Measurements from ENCODE around the gene ZNF618.
"Not testable (repeated sequence)": the region's sequence is repeated elsewhere in the genome, so short reads cannot be mapped to it uniquely, and the experiment has no call there.

Gene ZNF618

GRCh38 chr9:113988385-113989016, 112.4 kb downstream of the ZNF618 start:
- no peak for DNase-seq

DNA sequence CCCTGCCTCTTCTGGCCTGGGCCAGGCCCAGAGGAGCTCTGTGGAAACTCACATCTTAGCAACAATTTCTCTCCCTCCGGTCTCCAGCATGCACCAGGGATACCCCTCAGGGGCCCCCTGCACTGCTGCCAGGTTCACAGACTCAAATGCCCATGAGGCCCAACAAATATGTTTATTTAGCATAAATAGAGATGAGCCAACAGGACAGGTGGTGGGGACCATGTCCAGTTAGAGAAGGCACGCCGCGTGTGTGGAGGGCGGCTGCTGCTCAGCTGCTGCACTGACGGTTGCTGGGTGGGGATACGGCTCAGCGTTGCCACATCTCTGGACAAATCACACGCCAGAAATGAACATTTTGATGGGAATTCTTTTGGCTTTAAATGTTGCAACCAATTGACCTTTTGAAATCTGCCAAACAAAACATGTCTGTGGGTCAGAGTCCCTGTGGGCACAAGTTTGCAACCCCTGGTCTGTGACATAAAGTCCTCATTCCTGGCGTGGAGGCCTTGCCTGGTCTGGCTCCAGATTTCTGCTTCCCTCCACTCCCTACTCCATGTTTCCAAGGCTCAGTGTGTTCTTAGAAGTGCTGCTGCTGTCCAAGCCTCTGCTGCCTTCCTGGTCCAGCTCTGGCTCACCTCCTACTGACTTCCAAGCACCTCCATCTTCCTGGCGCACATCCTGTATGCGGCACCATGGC, 113.1 kb downstream of the ZNF618 start:
- peak in 1 of 58 donors; percentile 43 for DNase-seq

GRCh38 chr9:113989714-113990569, 113.8 kb downstream of the ZNF618 start:
- no peak for DNase-seq

DNA sequence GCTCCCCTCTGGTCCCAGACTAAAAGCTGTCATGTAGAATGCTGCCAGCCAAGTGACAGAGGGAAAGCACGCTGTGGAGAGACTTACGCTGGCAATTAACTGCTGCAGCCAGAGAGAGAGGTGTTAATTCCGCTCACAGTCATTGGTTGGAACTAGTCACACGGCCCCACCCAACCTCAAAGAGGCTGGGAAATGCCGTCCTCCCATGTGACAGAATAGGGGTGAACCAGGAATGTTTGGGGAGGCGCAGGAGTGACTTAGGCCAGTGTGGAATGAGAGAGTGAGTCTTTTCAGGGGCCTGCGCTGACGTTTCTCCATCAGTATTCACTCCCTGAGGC, 114.4 kb downstream of the ZNF618 start:
- no peak for DNase-seq

DNA sequence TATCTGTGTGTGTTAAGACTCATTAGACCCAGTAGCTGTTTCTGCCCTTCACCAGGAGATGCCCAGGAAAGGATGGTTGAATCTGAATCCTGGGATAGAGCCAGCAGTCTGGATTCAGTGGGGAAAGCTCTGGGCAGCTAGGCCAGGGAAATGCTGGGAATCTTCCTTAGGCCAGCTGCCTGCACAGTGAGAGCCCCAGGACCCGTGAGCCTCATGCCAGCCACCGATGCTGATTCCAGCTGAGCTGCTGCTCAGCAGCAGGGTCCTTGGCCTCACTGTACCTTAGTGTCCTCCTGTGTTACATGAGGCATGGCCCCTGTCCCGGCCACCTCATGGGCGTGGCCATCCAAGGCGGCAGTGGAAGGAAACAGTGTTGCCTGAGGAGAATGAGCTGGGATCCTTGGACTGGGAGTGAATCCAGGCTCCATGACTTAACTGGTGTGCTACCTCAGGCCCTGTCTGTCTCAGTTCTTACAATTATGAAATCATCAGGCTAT, 114.9 kb downstream of the ZNF618 start:
- DNase-seq, result no peak

DNA sequence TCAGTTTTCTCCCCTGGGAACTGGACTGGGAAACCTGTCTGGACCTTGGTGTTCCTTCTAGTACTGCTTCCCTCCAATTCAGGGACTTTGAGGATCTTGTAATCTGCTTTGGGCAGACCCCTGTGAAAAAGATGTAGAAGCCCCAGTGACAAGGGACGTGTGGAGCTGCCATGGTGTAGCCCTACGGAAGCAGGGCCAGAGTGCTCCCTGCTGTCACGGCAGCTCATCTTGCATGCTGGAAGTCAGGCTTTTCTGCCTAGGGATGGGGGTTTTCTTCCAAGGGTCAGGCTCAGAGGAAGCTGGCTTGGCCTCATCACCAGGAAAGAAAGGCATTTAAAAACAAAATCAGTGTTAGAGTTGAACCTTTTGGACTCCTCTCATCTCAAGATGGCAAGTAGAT, 115.6 kb downstream of the ZNF618 start:
- no peak for DNase-seq

DNA sequence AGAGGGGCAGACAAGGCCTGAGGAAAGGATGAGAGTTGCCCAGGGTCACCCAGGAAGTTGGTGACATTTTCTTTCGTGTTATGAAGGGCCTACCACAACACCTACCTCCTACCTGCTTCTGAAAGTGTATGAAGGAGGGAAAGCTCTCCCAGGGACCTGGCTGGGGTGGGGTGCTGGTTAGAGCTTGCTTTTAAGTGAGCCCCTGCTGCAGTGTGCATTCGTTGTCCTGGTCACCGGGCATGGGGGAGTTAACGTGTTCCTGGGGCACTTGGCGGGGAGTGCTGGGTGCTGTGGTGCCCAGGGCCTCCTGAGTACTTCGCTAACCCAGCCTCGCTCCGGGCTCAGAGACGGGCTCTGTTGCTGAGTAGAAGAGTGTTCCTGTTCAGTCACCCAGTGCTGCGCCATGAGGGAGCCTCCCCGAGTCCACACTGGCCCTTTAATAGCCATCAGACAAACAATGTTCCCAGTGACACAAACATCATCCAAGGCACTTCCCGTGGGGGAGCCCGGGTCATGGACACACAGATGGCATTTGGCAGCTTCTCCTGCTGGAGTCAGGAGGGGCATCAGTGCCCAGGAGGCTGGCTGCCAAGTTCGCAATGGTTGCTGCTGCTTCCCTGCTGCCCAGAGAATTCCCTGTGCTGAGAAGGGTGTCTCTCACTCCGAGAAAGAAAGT, 116.3 kb downstream of the ZNF618 start:
- DNase-seq, result peak in 56 of 58 donors; percentile 17 to 96 (median 82)

DNA sequence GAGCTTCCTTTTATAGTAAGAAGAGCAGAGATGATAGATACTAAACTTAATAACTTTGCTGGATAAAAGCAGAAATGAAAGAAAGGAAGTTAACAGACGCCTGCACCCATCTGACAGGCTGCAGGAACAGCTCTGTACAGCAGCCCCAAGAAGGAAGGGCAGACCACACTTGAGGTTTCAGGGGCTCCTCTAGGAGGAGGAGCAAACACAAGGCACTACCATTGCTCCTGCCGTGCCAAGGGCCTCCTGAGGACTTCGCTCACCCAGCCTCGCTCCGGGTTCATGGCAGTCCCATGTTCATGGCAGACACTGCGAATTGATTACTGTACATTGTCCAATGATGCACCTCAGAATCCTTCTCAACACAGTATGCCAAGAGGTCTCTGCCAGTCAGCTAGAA, 116.9 kb downstream of the ZNF618 start:
- peak in 5 of 58 donors; percentile 46 to 69 (median 54) for DNase-seq

DNA sequence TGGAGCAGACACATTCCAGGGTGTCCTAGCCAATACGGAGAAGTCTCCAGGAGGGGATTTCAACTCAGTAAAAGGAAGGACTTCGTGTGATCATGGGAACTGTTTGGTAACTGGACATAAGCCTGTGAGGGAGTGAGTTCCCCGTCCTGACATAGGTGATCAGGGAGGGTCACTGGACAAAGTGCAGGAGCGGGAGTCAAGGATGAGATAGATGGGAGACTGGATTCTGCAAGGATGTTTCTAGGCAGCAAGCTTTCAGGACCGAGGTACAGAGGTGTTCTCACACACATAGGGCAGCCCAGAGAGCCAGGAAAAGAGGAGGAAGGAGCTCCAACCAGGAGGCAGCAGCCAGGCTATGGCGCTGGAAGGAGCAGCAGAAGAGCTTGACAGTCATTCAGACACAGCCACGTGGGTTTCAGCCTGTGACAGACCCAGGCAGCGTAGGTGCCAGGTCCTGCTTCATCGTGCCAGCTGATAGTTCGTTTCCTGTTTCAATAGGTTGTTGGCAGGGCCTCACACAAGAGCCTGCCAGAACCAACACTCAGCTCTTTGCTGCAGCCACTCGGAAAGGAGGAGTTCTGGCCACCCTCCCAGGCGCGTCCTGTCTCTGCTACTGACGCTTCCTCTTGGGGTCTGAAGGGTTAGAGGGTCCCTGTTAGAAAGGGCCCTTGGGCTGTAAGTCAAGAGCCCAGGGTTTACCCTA, 117.9 kb downstream of the ZNF618 start:
- DNase-seq, result peak in 56 of 58 donors; percentile 25 to 87 (median 72)

GRCh38 chr9:113995401-113995800, 119.3 kb downstream of the ZNF618 start:
- DNase-seq, result no peak

GRCh38 chr9:113995963-113996362, 119.9 kb downstream of the ZNF618 start:
- no peak for DNase-seq

DNA sequence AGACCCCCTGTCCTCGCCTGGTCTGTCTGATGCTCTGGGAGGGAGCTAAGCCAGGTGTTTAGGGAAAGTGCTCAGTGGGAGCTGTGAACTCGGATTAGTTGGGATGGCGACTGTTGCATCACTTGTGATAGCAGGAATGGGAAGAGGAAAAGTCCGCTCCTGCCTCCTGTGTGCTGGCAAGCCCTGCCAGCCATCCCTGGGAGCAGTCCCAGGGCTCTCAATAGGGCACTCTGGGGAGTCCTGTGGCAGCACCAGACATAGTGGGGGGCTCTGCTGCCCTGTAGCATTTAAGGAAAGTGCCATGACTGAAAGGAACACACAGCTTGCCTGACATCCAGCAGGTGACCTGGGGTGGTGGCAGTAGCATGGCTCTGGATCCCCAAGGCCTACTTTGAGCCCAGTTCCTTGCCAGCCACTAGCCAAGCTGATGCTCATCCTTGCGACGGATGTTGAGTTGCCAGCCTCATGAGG, 120.5 kb downstream of the ZNF618 start:
- no peak for DNase-seq

DNA sequence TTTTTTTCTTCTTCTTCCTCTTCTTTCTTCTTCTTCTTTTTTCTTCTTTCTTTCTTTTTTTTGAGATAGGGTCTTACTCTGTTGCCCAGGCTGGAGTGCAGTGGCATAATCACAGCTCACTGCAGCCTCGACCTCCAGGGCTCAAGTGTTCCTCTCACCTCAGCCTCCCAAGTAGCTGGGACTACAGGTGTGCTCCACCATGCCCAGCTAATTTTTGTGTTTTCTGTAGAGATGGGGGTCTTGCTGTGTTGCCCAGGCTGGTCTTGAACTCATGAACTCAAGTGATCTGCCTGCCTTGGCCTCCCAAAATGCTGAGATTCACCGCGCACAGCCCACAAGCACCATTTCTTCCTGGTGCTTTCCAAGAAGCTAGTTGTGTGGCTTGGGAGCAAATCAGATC, 121.0 kb downstream of the ZNF618 start:
- DNase-seq, result not testable (repeated sequence)

GRCh38 chr9:113997610-113998009, 121.5 kb downstream of the ZNF618 start:
- DNase-seq, result no peak

GRCh38 chr9:113998114-113998513, 122.0 kb downstream of the ZNF618 start:
- no peak for DNase-seq

DNA sequence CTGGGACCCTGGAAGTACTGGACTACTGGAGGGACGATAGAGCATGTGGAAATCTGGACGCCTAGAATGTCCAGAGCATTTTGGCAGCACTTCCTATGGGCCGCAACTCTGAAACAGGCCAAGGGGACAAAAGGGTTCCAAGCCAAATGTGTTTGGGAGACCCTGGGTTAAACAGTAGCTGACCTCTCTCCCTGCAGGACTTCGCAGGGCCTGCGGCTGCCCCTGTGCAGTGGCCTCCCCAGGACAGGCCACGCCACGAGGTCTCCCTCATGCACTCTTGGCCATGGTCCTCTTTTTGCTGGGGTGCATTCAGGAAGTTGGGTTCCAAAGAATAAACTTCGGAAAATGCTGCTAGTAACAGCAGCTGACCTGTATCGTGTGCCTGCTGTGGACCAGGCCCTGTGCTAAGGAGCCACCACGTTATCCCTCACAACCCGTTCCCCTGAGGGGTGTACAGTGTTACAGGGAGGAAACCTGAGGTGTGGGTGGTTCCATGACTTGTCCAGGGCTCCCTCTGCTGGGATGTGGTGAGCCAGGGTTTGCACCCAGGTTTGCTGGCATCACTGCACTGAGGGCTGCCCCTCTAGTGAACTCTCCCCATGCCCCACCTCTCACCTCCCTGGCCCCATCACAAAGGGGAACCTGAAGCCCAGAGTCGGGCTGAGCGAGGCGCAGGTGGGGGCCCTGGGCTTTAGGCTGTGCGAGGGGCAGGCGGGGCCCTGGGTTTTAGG, 122.6 kb downstream of the ZNF618 start:
- DNase-seq, result no peak

DNA sequence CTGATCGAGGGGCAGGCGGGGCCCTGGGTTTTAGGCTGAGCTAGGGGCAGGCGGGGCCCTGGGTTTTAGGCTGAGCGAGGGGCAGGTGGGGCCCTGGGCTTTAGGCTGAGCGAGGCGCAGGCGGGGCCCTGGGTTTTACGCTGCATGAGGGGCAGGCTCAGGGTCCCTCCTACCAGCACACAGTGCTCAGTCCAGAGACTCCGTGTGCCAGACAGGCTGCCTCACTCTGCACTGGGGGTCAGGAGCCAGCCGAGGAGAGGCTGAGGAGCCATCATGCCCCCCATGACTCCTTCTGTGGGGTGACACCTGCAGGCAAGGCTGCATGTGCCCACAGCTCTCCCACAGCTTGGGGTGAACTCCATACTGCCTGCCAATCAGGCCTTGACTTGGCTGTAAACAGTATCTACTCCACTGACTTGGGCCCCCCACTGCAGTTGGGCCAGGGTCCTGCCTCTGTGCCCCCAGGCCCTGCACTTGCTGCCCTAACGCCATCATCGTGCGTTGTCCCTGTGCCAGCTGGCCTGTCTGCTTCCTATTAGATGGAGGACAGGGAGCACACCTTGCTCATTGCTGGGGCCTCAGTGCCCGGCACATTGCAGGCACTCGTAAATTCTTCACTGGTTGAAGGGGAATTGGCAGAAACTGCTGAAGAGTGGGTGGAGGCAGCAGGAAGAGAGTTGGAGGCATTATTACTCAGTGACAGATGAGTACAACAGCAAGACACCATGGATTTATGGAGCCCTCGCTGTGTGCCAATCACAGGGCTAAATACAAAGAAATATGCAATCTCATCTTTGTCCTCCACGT, 123.3 kb downstream of the ZNF618 start:
- peak in 5 of 58 donors; percentile 15 to 28 (median 20) for DNase-seq

GRCh38 chr9:114000063-114000454, 124.0 kb downstream of the ZNF618 start:
- DNase-seq, result no peak

Measured in anterior cingulate cortex (tissue), 58 donors.